ENCODE measurements around the gene DSTYK.
"Not testable (repeated sequence)": the region's sequence is repeated elsewhere in the genome, so short reads cannot be mapped to it uniquely, and the experiment has no call there.

The DSTYK gene

GRCh38 chr1:205170532-205171269 is 40.8 kb downstream of the DSTYK start:
- DNase-seq (ENCODE audit: extremely low read depth, low read depth), result no peak
- no peak for TF ChIP-seq CTCF (IDR thresholded peaks at IDR 0.05; ENCODE audit: low read depth, low read length)

GRCh38 chr1:205169248-205169647 is 42.3 kb downstream of the DSTYK start:
- no peak for TF ChIP-seq CTCF (IDR thresholded peaks at IDR 0.05; ENCODE audit: low read depth, low read length)
- no peak for DNase-seq (ENCODE audit: extremely low read depth, low read depth)

GRCh38 chr1:205168291-205168690 is 43.2 kb downstream of the DSTYK start:
- no peak for DNase-seq (ENCODE audit: extremely low read depth, low read depth)
- TF ChIP-seq CTCF (IDR thresholded peaks at IDR 0.05; ENCODE audit: low read depth, low read length), result no peak

GRCh38 chr1:205162301-205162700 is 49.2 kb downstream of the DSTYK start:
- no peak for DNase-seq (ENCODE audit: extremely low read depth, low read depth)
- TF ChIP-seq CTCF (IDR thresholded peaks at IDR 0.05; ENCODE audit: low read depth, low read length), result no peak

- no peak for DNase-seq (ENCODE audit: extremely low read depth, low read depth)
- TF ChIP-seq CTCF (IDR thresholded peaks at IDR 0.05; ENCODE audit: low read depth, low read length), result no peak
Observed at GRCh38 chr1:205161076-205161475, 50.4 kb downstream of the DSTYK start.

GRCh38 chr1:205158048-205158616 is 53.4 kb downstream of the DSTYK start:
- TF ChIP-seq CTCF (IDR thresholded peaks at IDR 0.05; ENCODE audit: low read depth, low read length), result no peak
- DNase-seq (ENCODE audit: extremely low read depth, low read depth), result no peak

- not testable (repeated sequence) for DNase-seq (ENCODE audit: extremely low read depth, low read depth)
Observed at GRCh38 chr1:205155665-205156377, 55.7 kb downstream of the DSTYK start.

Measured in AG09319 (cell line).